Coronary artery (tissue), 2 donors: Measurements from ENCODE around the gene KDM8.
A peak's percentile ranks its signal among the peaks of the same experiment; 100 is the strongest.

Experiments used
- DNase-seq: peaks from one replicate; pipeline ENCODE4 v3.0.0-alpha.2; 2017; ENCODE audit warnings: low spot score
- H3K27ac ChIP-seq, 2 donors: fragments of 200-600 bp; sonication (generic); one replicate each; pipeline ENCODE4 v1.5.1; 2016 to 2019
- H3K4me3 ChIP-seq: fragments of 200-600 bp; sonication (generic); 2 replicates; pipeline ENCODE4 v1.5.1; 2016; ENCODE audit warnings: mild to moderate bottlenecking, moderate library complexity
- CTCF ChIP-seq: fragments of 200-600 bp; sonication (generic); IDR thresholded peaks from one replicate; pipeline ENCODE4 v1.5.1; 2019; ENCODE audit warnings: antibody characterized with exemption

Gene KDM8

GRCh38 chr16:27216297-27216885, 13.1 kb downstream of the KDM8 start:
- Histone ChIP-seq H3K27ac (no peak overlapping the region), H3K4me3 (no peak overlapping the region)
- TF ChIP-seq CTCF = no peak
- DNase-seq = no peak

- no peak for DNase-seq
- no peak for TF ChIP-seq CTCF
- H3K4me3 ChIP-seq = no peak overlapping the region
- peak overlapping the region in 1 of 2 donors; percentile 8 for H3K27ac ChIP-seq
These were observed 13.9 kb downstream of the KDM8 start for GRCh38 chr16:27217256-27217655.

- Histone ChIP-seq H3K4me3 (no peak overlapping the region), H3K27ac (no peak overlapping the region)
- DNase-seq = no peak
- TF ChIP-seq CTCF = no peak
These were observed 15.4 kb downstream of the KDM8 start for GRCh38 chr16:27218756-27219155.

GRCh38 chr16:27219161-27219560, 15.8 kb downstream of the KDM8 start:
- Histone ChIP-seq H3K4me3 (no peak overlapping the region), H3K27ac (no peak overlapping the region)
- peak; percentile 71 for DNase-seq
- no peak for TF ChIP-seq CTCF

GRCh38 chr16:27220120-27220519, 16.8 kb downstream of the KDM8 start:
- H3K4me3 ChIP-seq = no peak overlapping the region
- DNase-seq = peak; percentile 65
- no peak overlapping the region for H3K27ac ChIP-seq
- no peak for TF ChIP-seq CTCF

GRCh38 chr16:27220527-27220926, 17.2 kb downstream of the KDM8 start:
- Histone ChIP-seq H3K27ac (no peak overlapping the region), H3K4me3 (no peak overlapping the region)
- DNase-seq = peak; percentile 57
- TF ChIP-seq CTCF = no peak

- TF ChIP-seq CTCF = no peak
- peak; percentile 43 for DNase-seq
- peak overlapping the region in 1 of 2 donors; percentile 7 for H3K27ac ChIP-seq
- H3K4me3 ChIP-seq = no peak overlapping the region
These were observed 17.7 kb downstream of the KDM8 start for GRCh38 chr16:27220991-27221390.
